WTC11 (cell line): ENCODE results near the gene CST9.

Experiments
- ATF1 ChIP-seq: sonication (generic); formaldehyde crosslinking; IDR thresholded peaks from 2 replicates; pipeline ENCODE4 v1.8.1; 2023; ENCODE audit warnings: mild to moderate bottlenecking, moderate library complexity, missing genetic modification reagents
- ATF6 ChIP-seq: sonication (generic); formaldehyde crosslinking; IDR thresholded peaks from 2 replicates; pipeline ENCODE4 v1.8.1; 2023; ENCODE audit warnings: mild to moderate bottlenecking, missing genetic modification reagents
- CBFB ChIP-seq: sonication (generic); formaldehyde crosslinking; IDR thresholded peaks from 2 replicates; pipeline ENCODE4 v1.8.1; 2022; ENCODE audit warnings: mild to moderate bottlenecking, low read depth, missing genetic modification reagents
- CTCF ChIP-seq: fragments of 200-600 bp; IDR thresholded peaks from 2 replicates; pipeline ENCODE4 v1.8.0; 2022; ENCODE audit warnings: antibody characterized with exemption
- IRF1 ChIP-seq: sonication (generic); formaldehyde crosslinking; IDR thresholded peaks from 2 replicates; pipeline ENCODE4 v1.8.0; 2023; ENCODE audit warnings: missing genetic modification reagents
- PRDM15 ChIP-seq: sonication (generic); formaldehyde crosslinking; IDR thresholded peaks from 2 replicates; pipeline ENCODE4 v1.8.0; 2022; ENCODE audit warnings: missing genetic modification reagents
- PREB ChIP-seq: sonication (generic); formaldehyde crosslinking; IDR thresholded peaks from 2 replicates; pipeline ENCODE4 v1.8.1; 2022; ENCODE audit warnings: mild to moderate bottlenecking, missing genetic modification reagents, moderate library complexity, borderline replicate concordance
- RELA ChIP-seq: sonication (generic); formaldehyde crosslinking; IDR thresholded peaks from 2 replicates; pipeline ENCODE4 v1.8.1; 2022; ENCODE audit warnings: missing genetic modification reagents, mild to moderate bottlenecking, borderline replicate concordance
- RORB ChIP-seq: fragments of 250-450 bp; sonication (Bioruptor Pico); IDR thresholded peaks from 2 replicates; pipeline ENCODE4 v1.9.0; 2021; ENCODE audit warnings: mild to moderate bottlenecking
- ZNF416 ChIP-seq: fragments of 250-450 bp; sonication (Bioruptor Pico); IDR thresholded peaks from 2 replicates; pipeline ENCODE4 v1.9.0; 2021; ENCODE audit warnings: mild to moderate bottlenecking, inconsistent platforms

GRCh38 chr20:23634044-23634801 is 28.5 kb upstream of the CST9 start:
- TF ChIP-seq PREB (CRISPR knock-in tag) (no peak), CTCF (no peak), ZNF416 (no peak), PRDM15 (CRISPR knock-in tag) (no peak), ATF6 (CRISPR knock-in tag) (no peak), ATF1 (no peak), CBFB (no peak), IRF1 (CRISPR knock-in tag) (no peak), RELA (CRISPR knock-in tag) (no peak), RORB (no peak)
